K562 (cell line): Measurements from ENCODE around the gene DMWD. TPM values are rescaled to one million over a fixed set of nuclear protein-coding genes. Genes with fewer than 3 reads are reported as not detected.

ENCODE experiments used
- CEBPG ChIP-seq, 3 experiments: fragments of 200-800 bp in 1 of 3; sonication (Bioruptor generic) in 1 of 3; sonication (generic) in 1 of 3; formaldehyde crosslinking in 1 of 3; IDR thresholded peaks in 2 of 3; conservative IDR thresholded peaks in 1 of 3; 2 replicates each; pipeline versions ENCODE4 v1.6.1 to v1.8.0; 2016 to 2022; ENCODE audit warnings: missing compliant biosample characterization in 2 of 3, missing genetic modification characterization in 2 of 3, mild to moderate bottlenecking in 1 of 3, missing genetic modification reagents in 1 of 3
- KDM1A ChIP-seq, 2 experiments: fragments of 450-650 bp; IDR thresholded peaks; 2 replicates each; pipeline ENCODE4 v1.6.1; 2016; ENCODE audit warnings: mild to moderate bottlenecking in 2 of 2
- POU5F1 ChIP-seq: fragments of 150-350 bp; IDR thresholded peaks from 2 replicates; pipeline ENCODE4 v1.6.1; 2014; ENCODE audit warnings: borderline replicate concordance, low read length, low read depth, mild to moderate bottlenecking; ENCODE audit not compliant: partially characterized antibody
- SMC3 ChIP-seq: conservative IDR thresholded peaks from 2 replicates; pipeline ENCODE4 v1.6.1; 2011; ENCODE audit warnings: low read depth, low read length, improper control_type of control experiment; ENCODE audit not compliant: insufficient read depth
- polyA plus RNA-seq, 8 experiments: library from polyadenylated mRNA; depleted of rRNA in 4 of 8; stranded (reverse) in 5 of 8; unstranded in 3 of 8; fragments of >200 nt; fragmentation: Nextera tagmentation in 2 of 8; fragmentation: Illumina TruSeq in 1 of 8; extraction: Ambion mirVana in 2 of 8; extraction: Trizol in 1 of 8; gene quantifications; 2 replicates each; pipeline versions ENCODE4 v1.2.1 to v1.2.3, GENCODE V29; 2011 to 2014; ENCODE audit warnings: inconsistent platforms in 1 of 8, missing spikeins in 1 of 8
- total RNA-seq, 7 experiments: library from RNA; depleted of rRNA in 6 of 7; stranded (reverse); fragments of >200 nt in 6 of 7; fragmentation: Illumina TruSeq in 2 of 7; extraction: Trizol in 2 of 7; gene quantifications; 2 replicates each; pipeline versions ENCODE4 v1.2.1 to v1.2.3, GENCODE V29; 2011 to 2021; ENCODE audit warnings: low replicate concordance in 1 of 7
- TF ChIP-seq, protein P1 (sequence below): fragments of 450-650 bp; IDR thresholded peaks from 2 replicates; pipeline ENCODE4 v1.6.1; 2016; ENCODE audit warnings: low read depth, mild to moderate bottlenecking, moderate library complexity
- TF ChIP-seq, protein P2 (sequence below), 2 experiments: fragments of 450-650 bp; formaldehyde crosslinking in 1 of 2; IDR thresholded peaks; 2 replicates each; pipeline versions ENCODE4 v1.4.0 to v1.6.1; 2014 to 2020; ENCODE audit warnings: mild to moderate bottlenecking in 2 of 2, borderline replicate concordance in 1 of 2, low read depth in 1 of 2
- TF ChIP-seq, protein P3 (sequence below): sonication (generic); formaldehyde crosslinking; IDR thresholded peaks from 2 replicates; pipeline ENCODE4 v1.8.0; 2022; ENCODE audit warnings: mild to moderate bottlenecking, missing genetic modification reagents, borderline replicate concordance
- TF ChIP-seq, protein P4 (sequence below): fragments of 450-650 bp; IDR thresholded peaks from one replicate; pipeline ENCODE4 v1.6.1; 2018; ENCODE audit warnings: mild to moderate bottlenecking, moderate library complexity; ENCODE audit not compliant: partially characterized antibody
- TF ChIP-seq, protein P5 (sequence below): fragments of 250-450 bp; sonication (Bioruptor Pico); IDR thresholded peaks from 2 replicates; pipeline ENCODE4 v1.5.0; 2021

The DMWD gene
- total and polyA plus RNA-seq, 9 of the 15 experiments (the other 6 are each of a cell fraction or from before 2014, with no cell fraction given) = 4.7 to 54.6 (median 19.0) TPM

DNA sequence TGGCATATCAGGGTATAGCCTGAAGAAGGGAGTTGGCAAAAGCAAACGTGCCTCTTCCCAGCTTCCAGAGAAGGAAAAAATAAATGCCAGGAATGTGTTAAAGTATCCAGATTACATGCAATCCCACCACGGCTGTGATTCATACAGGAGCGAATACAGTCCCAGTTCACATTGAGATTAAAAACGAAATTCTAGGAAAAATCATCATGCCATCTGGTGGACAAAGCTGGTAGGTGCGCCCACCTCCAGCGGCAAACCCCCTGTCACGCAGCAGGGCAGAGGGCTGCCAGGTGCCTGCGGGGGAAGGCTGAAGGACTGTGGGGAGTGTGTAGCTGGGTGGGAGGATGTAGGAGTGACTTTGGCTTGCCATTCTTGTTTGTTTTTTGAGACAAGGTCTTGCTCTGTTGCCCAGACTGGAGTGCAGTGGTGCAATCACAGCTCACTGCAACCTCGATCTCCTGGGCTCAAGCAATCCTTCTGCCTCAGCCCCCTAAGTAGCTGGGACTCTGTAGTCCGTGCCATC, 6.4 kb upstream of the DMWD start (continued):
- TF ChIP-seq, protein P1, sequence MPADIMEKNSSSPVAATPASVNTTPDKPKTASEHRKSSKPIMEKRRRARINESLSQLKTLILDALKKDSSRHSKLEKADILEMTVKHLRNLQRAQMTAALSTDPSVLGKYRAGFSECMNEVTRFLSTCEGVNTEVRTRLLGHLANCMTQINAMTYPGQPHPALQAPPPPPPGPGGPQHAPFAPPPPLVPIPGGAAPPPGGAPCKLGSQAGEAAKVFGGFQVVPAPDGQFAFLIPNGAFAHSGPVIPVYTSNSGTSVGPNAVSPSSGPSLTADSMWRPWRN = no peak
- TF ChIP-seq, protein P2, sequence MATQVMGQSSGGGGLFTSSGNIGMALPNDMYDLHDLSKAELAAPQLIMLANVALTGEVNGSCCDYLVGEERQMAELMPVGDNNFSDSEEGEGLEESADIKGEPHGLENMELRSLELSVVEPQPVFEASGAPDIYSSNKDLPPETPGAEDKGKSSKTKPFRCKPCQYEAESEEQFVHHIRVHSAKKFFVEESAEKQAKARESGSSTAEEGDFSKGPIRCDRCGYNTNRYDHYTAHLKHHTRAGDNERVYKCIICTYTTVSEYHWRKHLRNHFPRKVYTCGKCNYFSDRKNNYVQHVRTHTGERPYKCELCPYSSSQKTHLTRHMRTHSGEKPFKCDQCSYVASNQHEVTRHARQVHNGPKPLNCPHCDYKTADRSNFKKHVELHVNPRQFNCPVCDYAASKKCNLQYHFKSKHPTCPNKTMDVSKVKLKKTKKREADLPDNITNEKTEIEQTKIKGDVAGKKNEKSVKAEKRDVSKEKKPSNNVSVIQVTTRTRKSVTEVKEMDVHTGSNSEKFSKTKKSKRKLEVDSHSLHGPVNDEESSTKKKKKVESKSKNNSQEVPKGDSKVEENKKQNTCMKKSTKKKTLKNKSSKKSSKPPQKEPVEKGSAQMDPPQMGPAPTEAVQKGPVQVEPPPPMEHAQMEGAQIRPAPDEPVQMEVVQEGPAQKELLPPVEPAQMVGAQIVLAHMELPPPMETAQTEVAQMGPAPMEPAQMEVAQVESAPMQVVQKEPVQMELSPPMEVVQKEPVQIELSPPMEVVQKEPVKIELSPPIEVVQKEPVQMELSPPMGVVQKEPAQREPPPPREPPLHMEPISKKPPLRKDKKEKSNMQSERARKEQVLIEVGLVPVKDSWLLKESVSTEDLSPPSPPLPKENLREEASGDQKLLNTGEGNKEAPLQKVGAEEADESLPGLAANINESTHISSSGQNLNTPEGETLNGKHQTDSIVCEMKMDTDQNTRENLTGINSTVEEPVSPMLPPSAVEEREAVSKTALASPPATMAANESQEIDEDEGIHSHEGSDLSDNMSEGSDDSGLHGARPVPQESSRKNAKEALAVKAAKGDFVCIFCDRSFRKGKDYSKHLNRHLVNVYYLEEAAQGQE (IDR thresholded peaks at IDR 0.05; ENCODE audit: borderline replicate concordance) = peak; percentile 50; the same call in 1 of the 2 replicates
- TF ChIP-seq, protein P2 (CRISPR knock-in tag; IDR thresholded peaks at IDR 0.05; ENCODE audit: low read depth) = no peak
- TF ChIP-seq, protein P3, sequence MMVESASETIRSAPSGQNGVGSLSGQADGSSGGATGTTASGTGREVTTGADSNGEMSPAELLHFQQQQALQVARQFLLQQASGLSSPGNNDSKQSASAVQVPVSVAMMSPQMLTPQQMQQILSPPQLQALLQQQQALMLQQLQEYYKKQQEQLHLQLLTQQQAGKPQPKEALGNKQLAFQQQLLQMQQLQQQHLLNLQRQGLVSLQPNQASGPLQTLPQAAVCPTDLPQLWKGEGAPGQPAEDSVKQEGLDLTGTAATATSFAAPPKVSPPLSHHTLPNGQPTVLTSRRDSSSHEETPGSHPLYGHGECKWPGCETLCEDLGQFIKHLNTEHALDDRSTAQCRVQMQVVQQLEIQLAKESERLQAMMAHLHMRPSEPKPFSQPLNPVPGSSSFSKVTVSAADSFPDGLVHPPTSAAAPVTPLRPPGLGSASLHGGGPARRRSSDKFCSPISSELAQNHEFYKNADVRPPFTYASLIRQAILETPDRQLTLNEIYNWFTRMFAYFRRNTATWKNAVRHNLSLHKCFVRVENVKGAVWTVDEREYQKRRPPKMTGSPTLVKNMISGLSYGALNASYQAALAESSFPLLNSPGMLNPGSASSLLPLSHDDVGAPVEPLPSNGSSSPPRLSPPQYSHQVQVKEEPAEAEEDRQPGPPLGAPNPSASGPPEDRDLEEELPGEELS (CRISPR knock-in tag) = no peak
- TF ChIP-seq CEBPG (CRISPR knock-in tag; IDR thresholded peaks at IDR 0.05) (no peak), CEBPG (tag; conservative IDR thresholded peaks at IDR 0.05 in 1 of 2, IDR thresholded peaks at IDR 0.05 in 1 of 2) (0 out of 4 replicates have a peak, but pooled peaks of 1 of the 2 experiments have one; percentile 45), POU5F1 (no peak), SMC3 (peak; percentile 66; the same call in 1 of the 2 replicates), KDM1A (IDR thresholded peaks at IDR 0.05) (peak; percentile 58 to 66; a peak in 2 of 4 replicates)
- TF ChIP-seq, protein P4, sequence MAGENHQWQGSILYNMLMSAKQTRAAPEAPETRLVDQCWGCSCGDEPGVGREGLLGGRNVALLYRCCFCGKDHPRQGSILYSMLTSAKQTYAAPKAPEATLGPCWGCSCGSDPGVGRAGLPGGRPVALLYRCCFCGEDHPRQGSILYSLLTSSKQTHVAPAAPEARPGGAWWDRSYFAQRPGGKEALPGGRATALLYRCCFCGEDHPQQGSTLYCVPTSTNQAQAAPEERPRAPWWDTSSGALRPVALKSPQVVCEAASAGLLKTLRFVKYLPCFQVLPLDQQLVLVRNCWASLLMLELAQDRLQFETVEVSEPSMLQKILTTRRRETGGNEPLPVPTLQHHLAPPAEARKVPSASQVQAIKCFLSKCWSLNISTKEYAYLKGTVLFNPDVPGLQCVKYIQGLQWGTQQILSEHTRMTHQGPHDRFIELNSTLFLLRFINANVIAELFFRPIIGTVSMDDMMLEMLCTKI = no peak
- TF ChIP-seq, protein P5, sequence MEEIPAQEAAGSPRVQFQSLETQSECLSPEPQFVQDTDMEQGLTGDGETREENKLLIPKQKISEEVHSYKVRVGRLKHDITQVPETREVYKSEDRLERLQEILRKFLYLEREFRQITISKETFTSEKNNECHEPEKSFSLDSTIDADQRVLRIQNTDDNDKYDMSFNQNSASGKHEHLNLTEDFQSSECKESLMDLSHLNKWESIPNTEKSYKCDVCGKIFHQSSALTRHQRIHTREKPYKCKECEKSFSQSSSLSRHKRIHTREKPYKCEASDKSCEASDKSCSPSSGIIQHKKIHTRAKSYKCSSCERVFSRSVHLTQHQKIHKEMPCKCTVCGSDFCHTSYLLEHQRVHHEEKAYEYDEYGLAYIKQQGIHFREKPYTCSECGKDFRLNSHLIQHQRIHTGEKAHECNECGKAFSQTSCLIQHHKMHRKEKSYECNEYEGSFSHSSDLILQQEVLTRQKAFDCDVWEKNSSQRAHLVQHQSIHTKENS (CRISPR knock-in tag) = no peak
- TF ChIP-seq, all 486 proteins: peak for 17
